Measurements from ENCODE around the gene DHX38.

Gene DHX38

GRCh38 chr16:72110662-72111615 is 17.3 kb downstream of the DHX38 start:
- TF ChIP-seq, protein P1, sequence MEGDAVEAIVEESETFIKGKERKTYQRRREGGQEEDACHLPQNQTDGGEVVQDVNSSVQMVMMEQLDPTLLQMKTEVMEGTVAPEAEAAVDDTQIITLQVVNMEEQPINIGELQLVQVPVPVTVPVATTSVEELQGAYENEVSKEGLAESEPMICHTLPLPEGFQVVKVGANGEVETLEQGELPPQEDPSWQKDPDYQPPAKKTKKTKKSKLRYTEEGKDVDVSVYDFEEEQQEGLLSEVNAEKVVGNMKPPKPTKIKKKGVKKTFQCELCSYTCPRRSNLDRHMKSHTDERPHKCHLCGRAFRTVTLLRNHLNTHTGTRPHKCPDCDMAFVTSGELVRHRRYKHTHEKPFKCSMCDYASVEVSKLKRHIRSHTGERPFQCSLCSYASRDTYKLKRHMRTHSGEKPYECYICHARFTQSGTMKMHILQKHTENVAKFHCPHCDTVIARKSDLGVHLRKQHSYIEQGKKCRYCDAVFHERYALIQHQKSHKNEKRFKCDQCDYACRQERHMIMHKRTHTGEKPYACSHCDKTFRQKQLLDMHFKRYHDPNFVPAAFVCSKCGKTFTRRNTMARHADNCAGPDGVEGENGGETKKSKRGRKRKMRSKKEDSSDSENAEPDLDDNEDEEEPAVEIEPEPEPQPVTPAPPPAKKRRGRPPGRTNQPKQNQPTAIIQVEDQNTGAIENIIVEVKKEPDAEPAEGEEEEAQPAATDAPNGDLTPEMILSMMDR (IDR thresholded peaks at IDR 0.05; ENCODE audit: control insufficient read depth, extremely low read depth, insufficient read depth), result no peak
- H3K4me3 ChIP-seq (ENCODE audit: low read depth, low read length), result no peak overlapping the region
- DNase-seq (ENCODE audit: low read depth), result no peak

DNA sequence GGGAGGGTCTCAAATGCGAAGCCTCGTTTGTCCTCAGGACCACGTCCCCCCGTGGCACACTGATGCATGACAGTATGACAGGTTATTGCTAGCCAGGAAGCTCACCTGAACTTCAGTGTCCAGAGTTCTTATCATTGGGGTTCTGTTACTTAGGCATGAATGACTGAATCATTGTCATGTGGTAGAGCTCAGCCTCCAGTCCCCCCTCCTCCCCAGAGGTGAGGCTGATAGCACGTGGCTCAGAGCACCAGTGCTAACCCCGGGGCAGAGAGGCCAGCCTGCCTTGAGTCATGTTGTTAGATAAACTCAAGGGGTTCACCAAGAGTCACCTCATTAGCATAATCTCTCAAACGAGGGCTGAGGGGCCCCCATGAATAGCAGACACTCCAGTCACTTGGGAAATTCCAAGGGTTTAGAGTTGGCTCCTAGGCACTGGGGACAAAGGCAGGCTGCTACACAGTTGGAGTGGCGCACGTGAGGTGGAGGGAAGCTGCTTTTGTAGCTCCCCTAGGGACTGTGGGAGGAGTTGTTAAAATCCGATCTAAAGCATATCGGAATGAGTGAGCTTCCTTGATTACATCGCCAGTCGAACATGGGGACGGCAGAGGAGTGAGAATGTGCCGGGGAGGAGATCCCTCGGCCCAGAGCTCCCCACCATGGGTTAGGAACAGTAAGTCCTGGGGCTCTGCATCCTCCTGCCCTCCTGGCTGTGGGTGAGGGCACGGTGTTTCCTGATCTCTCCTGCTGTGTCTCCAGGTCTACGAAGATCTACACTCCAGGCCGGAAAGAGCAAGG is 18.2 kb downstream of the DHX38 start:
- no peak overlapping the region for H3K4me3 ChIP-seq (ENCODE audit: low read depth, low read length)
- TF ChIP-seq, protein P1 (IDR thresholded peaks at IDR 0.05; ENCODE audit: control insufficient read depth, extremely low read depth, insufficient read depth), result no peak
- DNase-seq (ENCODE audit: low read depth), result no peak

DNA sequence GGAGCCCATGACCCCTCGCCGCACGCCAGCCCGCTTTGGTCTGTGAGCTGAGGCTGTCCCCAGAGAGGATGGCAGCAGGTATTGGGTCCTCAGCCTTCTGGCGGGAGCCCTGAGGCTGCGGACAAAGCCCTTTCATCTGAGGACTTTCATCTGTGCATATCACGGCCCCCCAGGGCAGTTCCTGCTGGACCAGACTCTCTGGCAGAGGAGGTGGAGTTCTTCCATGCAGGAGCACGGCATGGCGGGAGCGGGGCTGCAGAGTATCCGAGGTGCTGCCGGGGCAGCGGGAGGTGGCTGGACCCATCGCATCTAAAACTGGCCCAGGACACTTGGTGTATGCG is 18.8 kb downstream of the DHX38 start:
- TF ChIP-seq, protein P1 (IDR thresholded peaks at IDR 0.05; ENCODE audit: control insufficient read depth, extremely low read depth, insufficient read depth), result no peak
- no peak overlapping the region for H3K4me3 ChIP-seq (ENCODE audit: low read depth, low read length)
- DNase-seq (ENCODE audit: low read depth), result no peak

- TF ChIP-seq, protein P1 (IDR thresholded peaks at IDR 0.05; ENCODE audit: control insufficient read depth, extremely low read depth, insufficient read depth), result no peak
- no peak overlapping the region for H3K4me3 ChIP-seq (ENCODE audit: low read depth, low read length)
- DNase-seq (ENCODE audit: low read depth), result no peak
These were observed 19.4 kb downstream of the DHX38 start for GRCh38 chr16:72112906-72113615.

DNA sequence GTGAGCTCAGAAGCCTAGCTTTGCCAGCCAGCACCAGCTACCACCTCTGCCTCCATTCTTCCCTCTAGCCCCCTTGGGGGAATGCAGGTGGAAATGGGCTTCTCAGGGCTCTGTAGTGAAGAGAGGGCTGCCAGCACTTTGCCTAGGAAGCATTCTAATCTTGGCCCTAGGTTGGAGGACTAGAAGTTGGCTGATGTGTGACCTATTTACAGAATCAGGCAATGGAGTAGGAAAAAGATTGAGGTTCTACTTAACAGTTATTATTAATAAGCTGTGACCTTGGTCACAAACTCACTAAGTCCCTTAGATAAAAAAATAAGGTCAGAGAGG is 19.9 kb downstream of the DHX38 start:
- DNase-seq (ENCODE audit: low read depth), result no peak
- TF ChIP-seq, protein P1 (IDR thresholded peaks at IDR 0.05; ENCODE audit: control insufficient read depth, extremely low read depth, insufficient read depth), result no peak
- no peak overlapping the region for H3K4me3 ChIP-seq (ENCODE audit: low read depth, low read length)

GRCh38 chr16:72120026-72120425 is 26.4 kb downstream of the DHX38 start:
- H3K4me3 ChIP-seq (ENCODE audit: low read depth, low read length), result no peak overlapping the region
- TF ChIP-seq, protein P1 (IDR thresholded peaks at IDR 0.05; ENCODE audit: control insufficient read depth, extremely low read depth, insufficient read depth), result no peak
- DNase-seq (ENCODE audit: low read depth), result no peak
